ENCODE results near the gene CHST7. TPM values are rescaled to one million over a fixed set of nuclear protein-coding genes. Genes with fewer than 3 reads are reported as not detected.

CHST7 gene
- total and polyA plus RNA-seq, 2 experiments from 2014 or later = 7.6 to 27.2 TPM

DNA sequence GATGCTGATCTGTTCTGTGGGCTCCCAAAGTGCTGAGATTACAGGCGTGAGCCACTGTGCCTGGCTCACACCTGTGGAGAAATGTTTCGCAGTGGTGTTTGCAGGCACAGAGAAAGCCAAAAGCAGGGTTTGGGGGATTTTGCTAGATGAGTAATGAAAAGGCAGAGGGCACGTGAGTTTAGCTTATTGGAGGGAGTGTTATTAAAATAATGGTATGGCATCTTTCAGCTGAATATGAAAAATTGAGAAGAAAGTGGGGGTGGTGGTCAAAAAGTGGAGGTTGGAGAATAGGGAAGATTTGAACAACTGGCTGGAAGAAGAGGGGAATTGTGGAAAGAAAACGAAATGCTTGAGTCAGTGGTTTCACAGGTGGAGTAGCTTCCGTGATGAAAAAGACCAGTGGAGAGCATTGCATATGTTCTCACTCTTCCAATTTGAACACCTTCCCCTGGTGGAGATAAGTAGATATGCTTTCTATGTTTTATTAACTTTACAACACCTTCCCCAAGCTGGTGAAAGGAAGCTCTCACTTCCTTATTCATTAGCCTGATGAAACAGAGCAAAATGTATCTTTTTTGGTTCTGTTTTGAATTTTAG is 1.1 kb upstream of the CHST7 start (continued):
- no peak for TF ChIP-seq ETS1 (IDR thresholded peaks at IDR 0.05)
- TF ChIP-seq ZNF114 (CRISPR knock-in tag; IDR thresholded peaks at IDR 0.05) = no peak
- TF ChIP-seq ZNF462 (CRISPR knock-in tag; IDR thresholded peaks at IDR 0.05) = no peak
- no peak for TF ChIP-seq STAT1 (IDR thresholded peaks at IDR 0.05; ENCODE audit: unreplicated experiment)
- TF ChIP-seq EZH2phosphoT487 (IDR thresholded peaks at IDR 0.05; ENCODE audit: unreplicated experiment) = no peak
- TF ChIP-seq NANOG (IDR thresholded peaks at IDR 0.05; ENCODE audit: borderline replicate concordance) = no peak

DNA sequence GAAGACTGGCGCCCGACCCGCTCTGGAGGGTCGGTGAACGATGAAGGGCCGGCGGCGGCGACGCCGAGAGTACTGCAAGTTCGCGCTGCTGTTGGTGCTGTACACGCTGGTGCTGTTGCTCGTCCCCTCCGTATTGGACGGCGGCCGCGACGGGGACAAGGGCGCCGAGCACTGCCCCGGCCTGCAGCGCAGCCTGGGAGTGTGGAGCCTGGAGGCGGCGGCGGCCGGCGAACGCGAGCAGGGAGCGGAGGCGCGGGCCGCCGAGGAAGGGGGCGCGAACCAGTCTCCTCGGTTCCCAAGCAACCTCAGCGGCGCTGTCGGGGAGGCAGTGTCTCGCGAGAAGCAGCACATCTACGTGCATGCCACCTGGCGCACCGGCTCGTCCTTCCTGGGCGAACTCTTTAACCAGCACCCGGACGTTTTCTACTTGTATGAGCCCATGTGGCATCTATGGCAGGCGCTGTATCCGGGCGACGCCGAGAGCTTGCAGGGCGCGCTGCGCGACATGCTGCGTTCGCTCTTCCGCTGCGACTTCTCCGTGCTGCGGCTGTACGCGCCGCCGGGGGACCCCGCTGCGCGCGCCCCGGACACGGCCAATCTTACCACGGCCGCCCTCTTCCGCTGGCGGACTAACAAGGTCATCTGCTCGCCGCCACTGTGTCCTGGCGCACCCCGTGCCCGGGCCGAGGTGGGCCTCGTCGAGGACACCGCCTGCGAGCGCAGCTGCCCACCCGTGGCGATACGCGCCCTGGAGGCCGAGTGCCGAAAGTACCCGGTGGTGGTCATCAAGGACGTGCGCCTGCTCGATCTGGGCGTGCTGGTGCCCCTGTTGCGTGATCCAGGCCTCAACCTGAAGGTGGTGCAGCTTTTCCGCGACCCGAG is 568 bp downstream of the CHST7 start:
- peak; percentile 50 for ATAC-seq
- TF ChIP-seq CREB1 (CRISPR knock-in tag; IDR thresholded peaks at IDR 0.05; ENCODE audit: low read depth) = 0 out of 2 replicates have a peak, but pooled peaks have one; percentile 25
- TF ChIP-seq ZNF331 (CRISPR knock-in tag; IDR thresholded peaks at IDR 0.05; ENCODE audit: low read depth) = no peak
- TF ChIP-seq, protein P1, sequence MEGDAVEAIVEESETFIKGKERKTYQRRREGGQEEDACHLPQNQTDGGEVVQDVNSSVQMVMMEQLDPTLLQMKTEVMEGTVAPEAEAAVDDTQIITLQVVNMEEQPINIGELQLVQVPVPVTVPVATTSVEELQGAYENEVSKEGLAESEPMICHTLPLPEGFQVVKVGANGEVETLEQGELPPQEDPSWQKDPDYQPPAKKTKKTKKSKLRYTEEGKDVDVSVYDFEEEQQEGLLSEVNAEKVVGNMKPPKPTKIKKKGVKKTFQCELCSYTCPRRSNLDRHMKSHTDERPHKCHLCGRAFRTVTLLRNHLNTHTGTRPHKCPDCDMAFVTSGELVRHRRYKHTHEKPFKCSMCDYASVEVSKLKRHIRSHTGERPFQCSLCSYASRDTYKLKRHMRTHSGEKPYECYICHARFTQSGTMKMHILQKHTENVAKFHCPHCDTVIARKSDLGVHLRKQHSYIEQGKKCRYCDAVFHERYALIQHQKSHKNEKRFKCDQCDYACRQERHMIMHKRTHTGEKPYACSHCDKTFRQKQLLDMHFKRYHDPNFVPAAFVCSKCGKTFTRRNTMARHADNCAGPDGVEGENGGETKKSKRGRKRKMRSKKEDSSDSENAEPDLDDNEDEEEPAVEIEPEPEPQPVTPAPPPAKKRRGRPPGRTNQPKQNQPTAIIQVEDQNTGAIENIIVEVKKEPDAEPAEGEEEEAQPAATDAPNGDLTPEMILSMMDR (conservative IDR thresholded peaks at IDR 0.05; ENCODE audit: low read depth in 2 of 2) = 0 out of 4 replicates have a peak, but pooled peaks of 1 of the 2 experiments have one; percentile 11
- Histone ChIP-seq H3K36me3 (ENCODE audit: insufficient read depth) (no peaks in the 10 kb centered on the region), H3K27ac (ENCODE audit: low read depth) (no peak overlapping the region), H3K79me2 (replicated peaks; ENCODE audit: insufficient read depth) (peaks cover 39% of the 10 kb centered on the region), H3K4me3 (peak overlapping the region; percentile 73), H3K9me2 (ENCODE audit: insufficient read depth) (no peaks in the 10 kb centered on the region), H3K4me2 (peak overlapping the region; percentile 86), H4K20me1 (replicated peaks; ENCODE audit: insufficient read depth) (no peaks in the 10 kb centered on the region), H3K27me3 (ENCODE audit: insufficient read depth) (peaks cover 18% of the 10 kb centered on the region; the same call in 1 of the 2 replicates), H3K4me1 (ENCODE audit: insufficient read depth) (peaks cover 10% of the 10 kb centered on the region; the same call in 1 of the 2 replicates), H3F3A (replicated peaks; ENCODE audit: low read depth) (no peaks in the 10 kb centered on the region), H2AFZ (no peak overlapping the region)
- peak overlapping the region; percentile 75; the same call in 2 of the 3 replicates for H3K4me3 Mint-ChIP-seq
- peaks cover 32% of the 10 kb centered on the region for H3K4me1 Mint-ChIP-seq
- DNase-seq (ENCODE audit: low spot score) = peak; percentile 77
- H3K36me3 Mint-ChIP-seq (ENCODE audit: low read depth) = peaks cover 14% of the 10 kb centered on the region
- H3K27ac Mint-ChIP-seq = no peak overlapping the region
- H3K9me3 Mint-ChIP-seq = no peaks in the 10 kb centered on the region; the same call in 2 of the 3 replicates
- H3K27me3 Mint-ChIP-seq (ENCODE audit: insufficient read depth, low read depth, poor library complexity) = peaks cover 11% of the 10 kb centered on the region
